RPMI7951 (cell line): ENCODE measurements around the gene VWA5B2. TPM values are rescaled to one million over a fixed set of nuclear protein-coding genes. Genes with fewer than 3 reads are reported as not detected.

Source experiments
- DNase-seq: peaks from one replicate; pipeline ENCODE4 v3.0.0-alpha.2; 2012; ENCODE audit warnings: low read depth
- total RNA-seq: library from RNA; depleted of rRNA; stranded (reverse); fragments of >200 nt; shearing (Covaris generic); gene quantifications from 2 replicates; pipeline ENCODE4 v1.2.3, GENCODE V29; 2014

Gene VWA5B2
- total RNA-seq, 1 experiment from 2014 or later, result not detected

- no peak for DNase-seq
These were observed 5.4 kb upstream of the VWA5B2 start for GRCh38 chr3:184223946-184224345.

DNA sequence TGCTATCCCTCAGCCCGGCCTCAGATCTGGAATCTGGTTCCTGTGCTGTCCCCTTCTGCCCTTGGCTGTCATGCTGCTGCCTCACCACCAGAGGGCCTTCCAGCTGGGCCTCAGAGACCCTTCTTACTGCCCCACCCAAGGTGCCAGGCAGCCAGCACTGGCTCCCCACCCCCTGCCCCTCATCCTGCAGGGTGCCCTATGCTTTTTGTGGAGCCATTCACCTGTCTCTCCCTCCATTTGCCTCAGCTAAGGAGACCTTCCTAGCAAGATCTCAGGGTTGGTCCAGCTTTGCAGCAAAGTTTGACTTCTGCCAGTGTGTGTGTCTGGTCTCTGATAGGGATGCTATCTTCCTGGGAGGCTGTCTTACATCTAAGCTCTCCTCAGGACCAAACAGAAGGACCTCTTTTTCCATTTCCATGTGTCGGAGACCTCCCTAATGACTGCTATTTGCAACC, 1.9 kb upstream of the VWA5B2 start:
- DNase-seq, result peak; percentile 20

- no peak for DNase-seq
These were observed 828 bp upstream of the VWA5B2 start for GRCh38 chr3:184228376-184229137.

DNA sequence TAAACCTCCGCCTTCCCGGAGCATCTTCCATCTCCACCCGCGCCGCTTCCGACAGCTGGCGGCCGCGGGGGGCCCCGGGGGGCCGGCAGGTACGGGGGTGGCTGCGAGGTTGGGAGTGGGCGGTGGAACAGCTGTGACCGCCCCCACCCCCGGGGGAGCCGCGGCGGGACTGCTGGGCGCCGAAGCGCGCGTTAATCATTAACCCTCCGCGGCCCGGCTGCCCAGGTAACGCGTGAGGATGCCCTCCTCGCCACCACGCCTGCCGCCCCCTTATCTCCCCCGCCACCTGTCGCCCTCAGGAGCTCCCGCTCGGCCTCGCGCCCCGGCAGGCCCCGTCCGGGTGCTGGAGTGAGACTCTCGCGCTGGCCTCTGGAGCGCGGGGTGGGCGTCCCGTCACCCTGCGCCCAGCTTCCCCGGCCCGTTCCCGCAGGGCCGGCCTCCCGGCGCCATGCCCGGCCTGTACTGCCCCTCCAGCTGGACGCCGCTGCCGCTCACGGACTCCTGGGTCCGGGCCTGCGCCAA, 757 bp downstream of the VWA5B2 start:
- no peak for DNase-seq

DNA sequence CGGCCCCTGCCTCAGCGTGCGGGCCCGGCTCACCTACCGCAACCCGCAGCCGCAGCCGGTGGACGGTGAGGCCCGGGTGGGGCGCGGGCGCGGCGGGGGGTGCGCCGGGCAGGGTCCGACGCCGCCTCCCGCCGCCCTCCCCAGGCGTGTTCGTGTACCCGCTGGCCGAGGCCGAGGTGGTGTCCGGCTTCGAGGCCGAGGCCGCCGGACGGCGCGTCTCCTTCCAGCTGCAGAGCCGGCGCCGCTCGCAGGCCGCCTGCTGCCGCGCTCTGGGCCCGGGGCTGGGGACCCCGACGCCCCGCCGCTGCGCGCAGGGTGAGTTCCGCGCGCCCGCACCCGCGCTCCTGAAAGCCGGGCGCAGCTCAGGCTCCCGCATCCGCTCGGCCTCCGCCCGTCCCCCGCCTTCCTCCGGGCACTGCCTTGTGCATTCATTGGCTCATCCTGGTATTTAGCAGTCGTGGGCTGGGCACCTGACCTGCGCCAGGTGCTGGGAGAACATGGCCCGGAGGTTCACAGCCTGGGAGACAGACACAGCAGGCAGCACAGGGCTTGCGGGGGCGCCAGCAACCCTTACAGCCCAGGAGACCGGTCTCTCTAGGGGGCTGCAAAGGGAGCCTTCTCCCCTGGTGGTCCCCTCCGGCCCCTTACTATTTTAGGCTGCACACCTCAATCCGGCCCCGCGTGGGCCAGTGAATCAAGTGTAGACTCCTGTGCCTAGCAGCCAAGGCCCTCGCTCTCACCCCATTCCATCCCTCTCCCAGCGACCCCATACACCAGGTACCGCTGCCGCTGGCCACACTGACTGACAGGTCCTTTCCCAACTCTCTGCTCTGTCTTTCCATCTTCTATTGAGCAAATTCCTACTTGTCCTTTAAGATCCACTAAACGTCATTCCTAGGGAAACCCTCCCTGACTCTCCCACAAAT, 1.5 kb downstream of the VWA5B2 start:
- DNase-seq, result no peak

DNA sequence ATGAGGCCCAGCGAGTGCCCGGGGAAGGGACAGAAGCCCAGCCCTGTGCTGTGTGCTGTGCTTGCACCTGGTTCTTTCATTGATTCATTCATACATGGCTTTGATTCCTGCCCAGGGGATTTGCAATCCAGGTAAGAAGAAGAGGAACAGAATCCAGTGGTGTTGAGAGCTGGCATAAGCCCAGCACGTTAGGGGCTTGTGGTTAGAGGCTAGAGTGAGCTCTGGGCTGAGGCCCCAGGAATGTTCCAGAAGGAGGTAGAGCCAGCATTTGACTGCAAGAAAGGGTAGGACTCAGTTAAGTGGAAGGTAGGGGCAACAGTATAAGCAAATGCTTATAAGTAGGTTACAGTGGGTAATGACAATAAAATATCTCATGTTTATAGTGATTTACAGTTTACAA, 2.3 kb downstream of the VWA5B2 start:
- DNase-seq, result no peak

- DNase-seq, result no peak
These were observed 3.9 kb downstream of the VWA5B2 start for GRCh38 chr3:184233127-184233843.

- DNase-seq, result peak; percentile 83
These were observed 4.8 kb downstream of the VWA5B2 start for GRCh38 chr3:184234224-184234623.

GRCh38 chr3:184234671-184235380, 5.4 kb downstream of the VWA5B2 start:
- DNase-seq, result no peak

GRCh38 chr3:184235381-184236032, 6.1 kb downstream of the VWA5B2 start:
- no peak for DNase-seq

GRCh38 chr3:184236033-184236410, 6.6 kb downstream of the VWA5B2 start:
- DNase-seq, result no peak

- no peak for DNase-seq
These were observed 7.3 kb downstream of the VWA5B2 start for GRCh38 chr3:184236636-184237035.

GRCh38 chr3:184237211-184237610, 7.8 kb downstream of the VWA5B2 start:
- DNase-seq, result no peak

DNA sequence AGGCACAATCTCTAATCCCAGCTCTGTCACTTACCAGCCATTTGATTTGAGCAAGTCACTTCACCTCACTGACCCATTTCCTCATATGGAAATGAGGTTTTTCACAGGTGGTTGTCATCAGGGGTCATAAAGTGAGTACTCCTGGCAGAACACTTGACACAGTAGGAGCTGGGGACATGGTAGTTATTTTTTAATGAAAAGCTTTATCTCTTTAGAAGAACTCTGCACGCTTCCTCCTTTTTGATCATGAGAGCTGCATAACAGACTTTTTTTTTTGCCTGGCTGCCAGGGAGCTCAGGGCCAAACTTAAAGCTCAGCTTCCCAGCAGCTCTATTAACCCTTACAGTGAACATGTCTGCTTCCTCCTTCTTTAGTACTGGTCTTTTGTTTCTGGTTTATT, 8.4 kb downstream of the VWA5B2 start:
- no peak for DNase-seq

DNA sequence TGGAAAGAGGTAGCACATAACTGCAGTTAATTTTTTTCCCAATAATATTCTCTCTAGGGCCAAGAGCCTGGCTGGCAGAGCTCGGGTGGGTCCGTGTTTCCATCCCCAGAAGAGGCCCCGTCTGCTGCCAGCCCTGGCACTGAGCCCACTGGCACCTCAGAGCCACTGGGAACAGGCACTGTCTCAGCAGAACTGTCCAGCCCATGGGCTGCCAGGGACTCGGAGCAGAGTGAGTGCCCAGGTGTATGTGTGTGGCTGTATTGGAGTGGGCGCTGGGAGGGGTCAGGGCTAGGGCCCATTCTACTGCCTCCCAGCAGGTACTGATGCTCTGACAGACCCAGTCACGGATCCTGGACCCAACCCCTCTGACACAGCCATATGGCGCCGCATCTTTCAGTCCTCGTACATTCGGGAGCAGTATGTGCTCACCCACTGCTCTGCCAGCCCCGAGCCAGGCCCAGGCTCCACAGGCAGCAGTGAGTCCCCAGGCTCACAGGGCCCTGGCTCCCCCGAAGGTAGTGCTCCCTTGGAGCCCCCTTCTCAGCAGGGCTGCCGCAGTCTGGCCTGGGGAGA, 8.9 kb downstream of the VWA5B2 start:
- DNase-seq, result no peak

DNA sequence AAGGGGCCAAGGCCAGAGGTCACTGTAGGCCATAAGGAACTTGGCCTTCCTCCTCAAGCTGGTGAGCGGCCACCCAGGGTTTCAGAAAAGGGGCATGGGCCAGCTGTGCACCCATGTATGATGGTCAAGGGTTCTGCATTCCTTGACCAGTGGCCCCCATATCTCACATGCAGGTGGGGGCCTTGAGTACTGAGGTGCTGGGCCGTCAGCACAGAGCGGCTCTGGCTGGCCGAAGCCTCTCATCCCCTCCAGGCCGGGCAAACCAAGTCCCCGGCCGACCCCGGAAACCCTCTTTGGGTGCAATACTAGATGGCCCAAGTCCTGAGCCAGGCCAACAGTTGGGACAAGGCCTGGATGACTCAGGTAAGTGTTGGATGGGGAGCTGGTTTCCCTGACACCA, 9.8 kb downstream of the VWA5B2 start:
- no peak for DNase-seq

GRCh38 chr3:184239708-184240107, 10.3 kb downstream of the VWA5B2 start:
- DNase-seq, result no peak

DNA sequence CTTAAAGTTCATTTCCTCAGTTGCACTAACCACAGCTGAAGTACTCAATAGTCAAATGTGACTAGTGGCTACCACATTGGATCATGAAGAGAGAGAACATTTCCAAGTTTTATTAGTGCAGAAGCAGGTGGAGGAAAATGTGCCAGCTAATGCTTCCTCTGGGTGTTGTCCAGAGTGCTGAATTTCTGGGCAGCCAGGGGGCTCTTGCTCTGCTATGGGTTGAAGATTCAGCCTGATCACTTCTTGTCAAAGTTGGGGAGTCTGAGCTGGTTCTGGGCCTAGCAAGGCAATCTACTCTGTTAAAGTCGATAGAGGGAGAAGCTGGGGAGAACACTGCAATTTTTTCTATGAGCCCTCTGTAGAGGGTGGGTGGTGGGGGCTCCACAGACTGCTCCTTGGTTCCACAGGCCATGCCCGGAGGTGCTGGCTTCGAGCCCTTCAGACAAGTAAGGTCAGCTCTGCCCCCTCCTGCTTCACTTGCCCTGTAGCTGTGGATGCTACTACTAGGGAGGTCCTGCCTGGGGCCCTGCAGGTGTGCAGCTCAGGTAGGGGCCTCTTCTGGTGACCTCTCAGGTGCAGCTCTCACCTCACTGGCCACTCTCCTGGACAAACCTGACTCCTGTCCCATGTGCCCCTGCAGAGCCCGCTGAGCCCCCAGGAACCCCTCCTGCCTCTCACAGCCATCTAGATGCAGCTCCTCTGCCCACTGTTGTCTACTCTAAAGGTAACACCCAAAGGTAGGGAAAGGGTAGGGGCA, 11.2 kb downstream of the VWA5B2 start:
- DNase-seq, result peak; percentile 27

DNA sequence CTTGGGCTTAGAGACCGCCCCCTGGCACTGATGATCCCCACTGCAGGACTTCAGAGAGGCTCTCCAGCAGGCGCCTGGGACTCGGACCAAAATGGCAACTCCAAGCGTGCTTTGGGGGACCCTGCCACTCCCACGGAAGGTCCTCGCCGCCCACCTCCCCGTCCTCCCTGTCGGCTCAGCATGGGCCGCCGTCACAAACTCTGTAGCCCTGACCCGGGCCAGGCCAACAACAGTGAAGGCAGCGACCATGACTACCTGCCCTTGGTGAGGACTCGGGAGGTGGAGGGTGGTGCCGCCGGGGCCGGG, 11.7 kb downstream of the VWA5B2 start:
- no peak for DNase-seq
